GM12878 (cell line): ENCODE measurements around the gene TRAPPC2. TPM values are rescaled to one million over a fixed set of nuclear protein-coding genes. Genes with fewer than 3 reads are reported as not detected.

Source experiments
- BHLHE40 ChIP-seq, 2 experiments: fragments of 450-650 bp in 1 of 2; IDR thresholded peaks; 2 replicates each; pipeline ENCODE4 v1.6.1; 2011 to 2017; ENCODE audit warnings: low read depth in 2 of 2, borderline replicate concordance in 1 of 2, improper control_type of control experiment in 1 of 2, low read length in 1 of 2, mild to moderate bottlenecking in 1 of 2
- CEBPB ChIP-seq, 2 experiments: fragments of 150-350 bp in 1 of 2; IDR thresholded peaks; 2 replicates each; pipeline ENCODE4 v1.6.1; 2012 to 2014; ENCODE audit warnings: low read depth in 2 of 2, low read length in 2 of 2, borderline replicate concordance in 1 of 2, inconsistent platforms in 1 of 2
- CREM ChIP-seq: IDR thresholded peaks from 2 replicates; pipeline ENCODE4 v1.6.1; 2014; ENCODE audit warnings: antibody characterized with exemption, low read depth
- EED ChIP-seq: sonication (generic); IDR thresholded peaks from 2 replicates; pipeline ENCODE4 v1.6.1; 2016; ENCODE audit warnings: antibody characterized with exemption, low read depth
- EZH2 ChIP-seq: IDR thresholded peaks from 2 replicates; pipeline ENCODE4 v1.6.1; 2012; ENCODE audit warnings: low read depth, mild to moderate bottlenecking, control low read depth, inconsistent platforms, low read length, borderline replicate concordance; ENCODE audit not compliant: control insufficient read depth
- GABPA ChIP-seq: IDR thresholded peaks from 2 replicates; pipeline ENCODE4 v1.6.1; 2014; ENCODE audit warnings: antibody characterized with exemption, low read depth, mild to moderate bottlenecking, inconsistent platforms
- HDAC2 ChIP-seq: fragments of 200-600 bp; sonication (generic); IDR thresholded peaks from 2 replicates; pipeline ENCODE4 v1.6.1; 2017
- IRF4 ChIP-seq: IDR thresholded peaks from 2 replicates; pipeline ENCODE4 v1.6.1; 2011; ENCODE audit warnings: low read depth, low read length
- KAT2A ChIP-seq: conservative IDR thresholded peaks from 2 replicates; pipeline ENCODE4 v1.6.1; 2011; ENCODE audit warnings: low read depth, low read length; ENCODE audit not compliant: control insufficient read depth
- MTA2 ChIP-seq: fragments of 450-650 bp; IDR thresholded peaks from 2 replicates; pipeline ENCODE4 v1.6.1; 2016; ENCODE audit warnings: low read depth, mild to moderate bottlenecking, moderate library complexity
- NFIC ChIP-seq: IDR thresholded peaks from 2 replicates; pipeline ENCODE4 v1.6.1; 2012; ENCODE audit warnings: low read depth, mild to moderate bottlenecking, inconsistent platforms, low read length, moderate library complexity
- PAX5 ChIP-seq: IDR thresholded peaks from 2 replicates; pipeline ENCODE4 v1.6.1; 2011; ENCODE audit warnings: low read depth, low read length, borderline replicate concordance
- STAT3 ChIP-seq: IDR thresholded peaks from 2 replicates; pipeline ENCODE4 v1.6.1; 2011; ENCODE audit warnings: low read depth, low read length, improper control_type of control experiment
- TCF12 ChIP-seq: IDR thresholded peaks from 2 replicates; pipeline ENCODE4 v1.6.1; 2011; ENCODE audit warnings: low read depth, mild to moderate bottlenecking, low read length
- polyA plus RNA-seq, 11 experiments: library from polyadenylated mRNA; depleted of rRNA in 4 of 11; unstranded in 6 of 11; stranded (reverse) in 5 of 11; fragments of >200 nt; fragmentation: Nextera tagmentation in 4 of 11; fragmentation: Illumina TruSeq in 1 of 11; extraction: Ambion mirVana in 4 of 11; extraction: Trizol in 1 of 11; gene quantifications; 1 replicate in 1 of 11; 2 replicates in 10 of 11; pipeline versions ENCODE4 v1.2.1 to v1.2.3, GENCODE V29; 2011 to 2016; ENCODE audit warnings: inconsistent platforms in 2 of 11, missing spikeins in 2 of 11, low read depth in 1 of 11
- total RNA-seq, 4 experiments: library from RNA; depleted of rRNA in 3 of 4; stranded (reverse); fragments of >200 nt in 3 of 4; fragmentation: Illumina TruSeq in 1 of 4; extraction: Trizol in 1 of 4; gene quantifications; 2 replicates each; pipeline versions ENCODE4 v1.2.1 to v1.2.3, GENCODE V29; 2013 to 2021
- TF ChIP-seq, protein P1 (sequence below): fragments of 450-650 bp; IDR thresholded peaks from 2 replicates; pipeline ENCODE4 v1.6.1; 2016; ENCODE audit warnings: mild to moderate bottlenecking, moderate library complexity, borderline replicate concordance
- TF ChIP-seq, protein P2 (sequence below): IDR thresholded peaks from 2 replicates; pipeline ENCODE4 v1.6.1; 2012; ENCODE audit warnings: low read length, inconsistent platforms
- TF ChIP-seq, protein P3 (sequence below): fragments of 450-650 bp; IDR thresholded peaks from 2 replicates; pipeline ENCODE4 v1.6.1; 2017; ENCODE audit warnings: antibody characterized with exemption, mild to moderate bottlenecking, moderate library complexity
- TF ChIP-seq, protein P4 (sequence below): IDR thresholded peaks from 2 replicates; pipeline ENCODE4 v1.6.1; 2012; ENCODE audit warnings: low read depth, low read length, improper control_type of control experiment
- TF ChIP-seq, protein P5 (sequence below): fragments of 450-650 bp; IDR thresholded peaks from 2 replicates; pipeline ENCODE4 v1.6.1; 2017; ENCODE audit warnings: borderline replicate concordance

The TRAPPC2 gene
- total and polyA plus RNA-seq, 10 of the 15 experiments (the other 5 are each of a cell fraction or from before 2014, with no cell fraction given): 12.4 to 28.4 (median 21.3) TPM

DNA sequence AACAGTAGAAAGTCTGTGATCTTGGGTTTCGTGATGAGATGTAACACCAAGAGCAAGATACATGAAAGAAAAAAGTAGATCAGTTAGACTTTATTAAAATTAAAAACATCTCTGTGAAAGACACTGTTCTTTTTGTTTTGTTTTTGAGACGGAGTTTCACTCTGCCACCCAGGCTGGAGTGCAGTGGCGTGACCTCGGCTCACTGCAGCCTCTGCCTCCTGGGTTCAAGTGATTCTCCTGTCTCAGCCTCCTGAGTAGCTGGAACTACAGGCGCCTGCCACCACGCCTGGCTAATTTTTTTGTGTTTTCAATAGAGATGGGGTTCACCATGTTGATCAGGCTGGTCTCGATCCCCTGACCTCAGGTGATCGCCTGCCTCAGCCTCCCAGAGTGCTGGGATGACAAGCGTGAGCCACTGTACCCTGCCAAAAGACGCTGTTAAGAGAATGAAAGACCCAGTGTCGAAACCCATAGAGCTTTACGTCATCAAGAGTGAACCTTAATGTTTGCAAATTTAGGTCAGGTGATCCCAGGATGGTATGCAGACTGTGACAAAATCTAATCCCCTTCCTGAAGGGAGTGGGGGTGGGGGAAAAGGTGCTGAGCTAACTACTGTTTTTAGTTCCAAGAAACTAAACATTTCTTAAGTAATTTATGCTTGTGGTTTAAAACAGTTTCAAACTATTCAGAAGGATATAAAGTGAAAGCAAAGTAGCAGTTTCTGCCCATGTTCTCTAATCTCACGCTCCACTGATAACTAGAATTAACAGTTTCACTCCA lies 8.2 kb upstream of the TRAPPC2 start (continued):
- TF ChIP-seq, protein P1, sequence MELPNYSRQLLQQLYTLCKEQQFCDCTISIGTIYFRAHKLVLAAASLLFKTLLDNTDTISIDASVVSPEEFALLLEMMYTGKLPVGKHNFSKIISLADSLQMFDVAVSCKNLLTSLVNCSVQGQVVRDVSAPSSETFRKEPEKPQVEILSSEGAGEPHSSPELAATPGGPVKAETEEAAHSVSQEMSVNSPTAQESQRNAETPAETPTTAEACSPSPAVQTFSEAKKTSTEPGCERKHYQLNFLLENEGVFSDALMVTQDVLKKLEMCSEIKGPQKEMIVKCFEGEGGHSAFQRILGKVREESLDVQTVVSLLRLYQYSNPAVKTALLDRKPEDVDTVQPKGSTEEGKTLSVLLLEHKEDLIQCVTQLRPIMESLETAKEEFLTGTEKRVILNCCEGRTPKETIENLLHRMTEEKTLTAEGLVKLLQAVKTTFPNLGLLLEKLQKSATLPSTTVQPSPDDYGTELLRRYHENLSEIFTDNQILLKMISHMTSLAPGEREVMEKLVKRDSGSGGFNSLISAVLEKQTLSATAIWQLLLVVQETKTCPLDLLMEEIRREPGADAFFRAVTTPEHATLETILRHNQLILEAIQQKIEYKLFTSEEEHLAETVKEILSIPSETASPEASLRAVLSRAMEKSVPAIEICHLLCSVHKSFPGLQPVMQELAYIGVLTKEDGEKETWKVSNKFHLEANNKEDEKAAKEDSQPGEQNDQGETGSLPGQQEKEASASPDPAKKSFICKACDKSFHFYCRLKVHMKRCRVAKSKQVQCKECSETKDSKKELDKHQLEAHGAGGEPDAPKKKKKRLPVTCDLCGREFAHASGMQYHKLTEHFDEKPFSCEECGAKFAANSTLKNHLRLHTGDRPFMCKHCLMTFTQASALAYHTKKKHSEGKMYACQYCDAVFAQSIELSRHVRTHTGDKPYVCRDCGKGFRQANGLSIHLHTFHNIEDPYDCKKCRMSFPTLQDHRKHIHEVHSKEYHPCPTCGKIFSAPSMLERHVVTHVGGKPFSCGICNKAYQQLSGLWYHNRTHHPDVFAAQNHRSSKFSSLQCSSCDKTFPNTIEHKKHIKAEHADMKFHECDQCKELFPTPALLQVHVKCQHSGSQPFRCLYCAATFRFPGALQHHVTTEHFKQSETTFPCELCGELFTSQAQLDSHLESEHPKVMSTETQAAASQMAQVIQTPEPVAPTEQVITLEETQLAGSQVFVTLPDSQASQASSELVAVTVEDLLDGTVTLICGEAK: peak; percentile 9; the same call in 1 of the 2 replicates
- TF ChIP-seq EZH2 (no peak), CREM (peak; percentile 61; the same call in 1 of the 2 replicates), IRF4 (peak; percentile 62; the same call in 1 of the 2 replicates), KAT2A (no peak), TCF12 (no peak), PAX5 (peak; percentile 70), NFIC (peak; percentile 85), EED (peak; percentile 69), MTA2 (peak; percentile 90), STAT3 (no peak), GABPA (no peak), CEBPB (IDR thresholded peaks at IDR 0.05; ENCODE audit: borderline replicate concordance in 1 of 2, low read depth in 2 of 2, low read length in 2 of 2) (no peak), BHLHE40 (IDR thresholded peaks at IDR 0.05; ENCODE audit: borderline replicate concordance in 1 of 2, low read depth in 2 of 2, low read length in 1 of 2) (peak; percentile 79 to 87), HDAC2 (no peak)
- TF ChIP-seq, protein P2, sequence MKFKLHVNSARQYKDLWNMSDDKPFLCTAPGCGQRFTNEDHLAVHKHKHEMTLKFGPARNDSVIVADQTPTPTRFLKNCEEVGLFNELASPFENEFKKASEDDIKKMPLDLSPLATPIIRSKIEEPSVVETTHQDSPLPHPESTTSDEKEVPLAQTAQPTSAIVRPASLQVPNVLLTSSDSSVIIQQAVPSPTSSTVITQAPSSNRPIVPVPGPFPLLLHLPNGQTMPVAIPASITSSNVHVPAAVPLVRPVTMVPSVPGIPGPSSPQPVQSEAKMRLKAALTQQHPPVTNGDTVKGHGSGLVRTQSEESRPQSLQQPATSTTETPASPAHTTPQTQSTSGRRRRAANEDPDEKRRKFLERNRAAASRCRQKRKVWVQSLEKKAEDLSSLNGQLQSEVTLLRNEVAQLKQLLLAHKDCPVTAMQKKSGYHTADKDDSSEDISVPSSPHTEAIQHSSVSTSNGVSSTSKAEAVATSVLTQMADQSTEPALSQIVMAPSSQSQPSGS: peak; percentile 89
- TF ChIP-seq, protein P3, sequence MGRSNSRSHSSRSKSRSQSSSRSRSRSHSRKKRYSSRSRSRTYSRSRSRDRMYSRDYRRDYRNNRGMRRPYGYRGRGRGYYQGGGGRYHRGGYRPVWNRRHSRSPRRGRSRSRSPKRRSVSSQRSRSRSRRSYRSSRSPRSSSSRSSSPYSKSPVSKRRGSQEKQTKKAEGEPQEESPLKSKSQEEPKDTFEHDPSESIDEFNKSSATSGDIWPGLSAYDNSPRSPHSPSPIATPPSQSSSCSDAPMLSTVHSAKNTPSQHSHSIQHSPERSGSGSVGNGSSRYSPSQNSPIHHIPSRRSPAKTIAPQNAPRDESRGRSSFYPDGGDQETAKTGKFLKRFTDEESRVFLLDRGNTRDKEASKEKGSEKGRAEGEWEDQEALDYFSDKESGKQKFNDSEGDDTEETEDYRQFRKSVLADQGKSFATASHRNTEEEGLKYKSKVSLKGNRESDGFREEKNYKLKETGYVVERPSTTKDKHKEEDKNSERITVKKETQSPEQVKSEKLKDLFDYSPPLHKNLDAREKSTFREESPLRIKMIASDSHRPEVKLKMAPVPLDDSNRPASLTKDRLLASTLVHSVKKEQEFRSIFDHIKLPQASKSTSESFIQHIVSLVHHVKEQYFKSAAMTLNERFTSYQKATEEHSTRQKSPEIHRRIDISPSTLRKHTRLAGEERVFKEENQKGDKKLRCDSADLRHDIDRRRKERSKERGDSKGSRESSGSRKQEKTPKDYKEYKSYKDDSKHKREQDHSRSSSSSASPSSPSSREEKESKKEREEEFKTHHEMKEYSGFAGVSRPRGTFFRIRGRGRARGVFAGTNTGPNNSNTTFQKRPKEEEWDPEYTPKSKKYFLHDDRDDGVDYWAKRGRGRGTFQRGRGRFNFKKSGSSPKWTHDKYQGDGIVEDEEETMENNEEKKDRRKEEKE: no peak
- TF ChIP-seq, protein P4, sequence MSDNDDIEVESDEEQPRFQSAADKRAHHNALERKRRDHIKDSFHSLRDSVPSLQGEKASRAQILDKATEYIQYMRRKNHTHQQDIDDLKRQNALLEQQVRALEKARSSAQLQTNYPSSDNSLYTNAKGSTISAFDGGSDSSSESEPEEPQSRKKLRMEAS: no peak
- TF ChIP-seq, protein P5, sequence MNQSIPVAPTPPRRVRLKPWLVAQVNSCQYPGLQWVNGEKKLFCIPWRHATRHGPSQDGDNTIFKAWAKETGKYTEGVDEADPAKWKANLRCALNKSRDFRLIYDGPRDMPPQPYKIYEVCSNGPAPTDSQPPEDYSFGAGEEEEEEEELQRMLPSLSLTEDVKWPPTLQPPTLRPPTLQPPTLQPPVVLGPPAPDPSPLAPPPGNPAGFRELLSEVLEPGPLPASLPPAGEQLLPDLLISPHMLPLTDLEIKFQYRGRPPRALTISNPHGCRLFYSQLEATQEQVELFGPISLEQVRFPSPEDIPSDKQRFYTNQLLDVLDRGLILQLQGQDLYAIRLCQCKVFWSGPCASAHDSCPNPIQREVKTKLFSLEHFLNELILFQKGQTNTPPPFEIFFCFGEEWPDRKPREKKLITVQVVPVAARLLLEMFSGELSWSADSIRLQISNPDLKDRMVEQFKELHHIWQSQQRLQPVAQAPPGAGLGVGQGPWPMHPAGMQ: no peak
